Uterus (tissue), 2 donors: ENCODE data around the gene WTAP.

ENCODE experiments used
- CTCF ChIP-seq, 4 experiments: fragments of 200-600 bp in 2 of 4; fragments of 450-650 bp in 2 of 4; sonication (generic) in 2 of 4; IDR thresholded peaks; one replicate each; pipeline ENCODE4 v1.5.1; 2016 to 2019; ENCODE audit warnings: antibody characterized with exemption in 4 of 4, mild to moderate bottlenecking in 2 of 4, moderate library complexity in 1 of 4
- POLR2A ChIP-seq, 2 donors: fragments of 450-650 bp; IDR thresholded peaks; one replicate each; pipeline ENCODE4 v1.6.1; 2016; ENCODE audit warnings: antibody characterized with exemption in 2 of 2, mild to moderate bottlenecking in 1 of 2, moderate library complexity in 1 of 2

DNA sequence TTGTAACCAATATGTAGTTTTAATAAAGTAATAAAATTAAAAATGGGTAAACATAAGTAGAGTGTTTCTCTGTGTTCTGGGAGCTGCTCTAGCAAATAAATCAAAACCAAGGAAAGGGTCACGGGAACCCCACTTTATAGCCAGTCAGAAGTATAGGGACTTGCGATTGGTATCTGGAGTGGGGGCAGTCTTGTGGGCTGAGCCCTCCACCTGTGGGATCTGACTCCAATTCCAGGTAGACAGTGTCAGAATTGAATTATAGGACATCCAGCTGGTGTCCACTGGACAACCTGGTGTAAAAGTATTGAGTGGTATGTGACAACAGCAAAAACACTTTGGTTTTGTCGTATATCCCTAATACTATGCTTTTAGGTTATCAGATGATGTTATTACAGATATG is 48.7 kb upstream of the WTAP start:
- TF ChIP-seq POLR2A (IDR thresholded peaks at IDR 0.05) (no peak), CTCF (IDR thresholded peaks at IDR 0.05) (no peak)
